Activated CD8-positive, alpha-beta T cell treated with anti-CD3 and anti-CD28 coated beads for 36 hours (primary cell): ENCODE data around the gene SMAD3. TPM values are rescaled to one million over a fixed set of nuclear protein-coding genes. Genes with fewer than 3 reads are reported as not detected.

Experiments used
- ATAC-seq: fragments of 200-7000 bp; cut with Tn5 transposase; one replicate; pipeline ENCODE4 v1.10.0; 2021; ENCODE audit warnings: mild to moderate bottlenecking, moderate library complexity
- CTCF ChIA-PET: fragments of 350-600 bp; sonication (Branson Sonifier 250); formaldehyde crosslinking; loops from one replicate; lab custom pipeline; 2021; ENCODE audit warnings: antibody characterized with exemption; lab: Charles Lee
- POLR2A ChIA-PET: fragments of 350-600 bp; sonication (Branson Sonifier 250); formaldehyde crosslinking; loops from one replicate; lab custom pipeline; 2021; ENCODE audit warnings: antibody characterized with exemption; lab: Charles Lee
- DNase-seq: peaks from one replicate; pipeline ENCODE4 v3.0.0-alpha.2; 2020
- H3K27ac Mint-ChIP-seq: one replicate; pipeline ENCODE4 v1.8.0; 2021; ENCODE audit warnings: mild to moderate bottlenecking, mixed read lengths
- H3K27me3 Mint-ChIP-seq: one replicate; pipeline ENCODE4 v1.8.0; 2021; ENCODE audit warnings: mixed read lengths
- H3K36me3 Mint-ChIP-seq: one replicate; pipeline ENCODE4 v1.8.0; 2021; ENCODE audit warnings: low read depth, mixed read lengths
- H3K4me1 Mint-ChIP-seq: one replicate; pipeline ENCODE4 v1.8.0; 2021; ENCODE audit warnings: low read depth, mixed read lengths
- H3K4me3 Mint-ChIP-seq: one replicate; pipeline ENCODE4 v1.8.0; 2021; ENCODE audit warnings: mild to moderate bottlenecking, moderate library complexity, mixed read lengths
- H3K9me3 Mint-ChIP-seq: one replicate; pipeline ENCODE4 v1.8.0; 2021; ENCODE audit warnings: mixed read lengths
- intact Hi-C: fragments of 100-400 bp; cut with micrococcal nuclease; formaldehyde crosslinking; loops from one replicate; pipeline ENCODE4 v1.10.0; 2022
- total RNA-seq, 2 experiments: library from RNA; stranded (reverse); gene quantifications; one replicate each; pipeline ENCODE4 v1.2.3, GENCODE V29; 2021
- TF ChIP-seq, protein P1 (sequence below): fragments of 200-600 bp; IDR thresholded peaks from one replicate; pipeline ENCODE4 v1.8.0; 2022; ENCODE audit warnings: antibody characterized with exemption, mild to moderate bottlenecking

The SMAD3 gene
- total RNA-seq, 2 experiments from 2014 or later, result 22.3 to 24.7 TPM

- H3K36me3 Mint-ChIP-seq, result no peaks in the 10 kb centered on the region
- no peaks in the 10 kb centered on the region for H3K9me3 Mint-ChIP-seq
- ChIA-PET POLR2A (no interaction called here), CTCF (interaction anchor here (1.5 kb wide), 1 partner anchor 68 kb away, joined by 3 read pairs; no protein-coding TSS in a partner anchor)
- TF ChIP-seq, protein P1, sequence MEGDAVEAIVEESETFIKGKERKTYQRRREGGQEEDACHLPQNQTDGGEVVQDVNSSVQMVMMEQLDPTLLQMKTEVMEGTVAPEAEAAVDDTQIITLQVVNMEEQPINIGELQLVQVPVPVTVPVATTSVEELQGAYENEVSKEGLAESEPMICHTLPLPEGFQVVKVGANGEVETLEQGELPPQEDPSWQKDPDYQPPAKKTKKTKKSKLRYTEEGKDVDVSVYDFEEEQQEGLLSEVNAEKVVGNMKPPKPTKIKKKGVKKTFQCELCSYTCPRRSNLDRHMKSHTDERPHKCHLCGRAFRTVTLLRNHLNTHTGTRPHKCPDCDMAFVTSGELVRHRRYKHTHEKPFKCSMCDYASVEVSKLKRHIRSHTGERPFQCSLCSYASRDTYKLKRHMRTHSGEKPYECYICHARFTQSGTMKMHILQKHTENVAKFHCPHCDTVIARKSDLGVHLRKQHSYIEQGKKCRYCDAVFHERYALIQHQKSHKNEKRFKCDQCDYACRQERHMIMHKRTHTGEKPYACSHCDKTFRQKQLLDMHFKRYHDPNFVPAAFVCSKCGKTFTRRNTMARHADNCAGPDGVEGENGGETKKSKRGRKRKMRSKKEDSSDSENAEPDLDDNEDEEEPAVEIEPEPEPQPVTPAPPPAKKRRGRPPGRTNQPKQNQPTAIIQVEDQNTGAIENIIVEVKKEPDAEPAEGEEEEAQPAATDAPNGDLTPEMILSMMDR, result no peak
- no peak for DNase-seq
- H3K27me3 Mint-ChIP-seq, result peaks cover 10% of the 10 kb centered on the region
- peak overlapping the region; percentile 1 for H3K27ac Mint-ChIP-seq
- peaks cover 23% of the 10 kb centered on the region for H3K4me1 Mint-ChIP-seq
- ATAC-seq, result peak; percentile 44
- intact Hi-C loops, result loop anchor here (5.0 kb wide), 1 partner anchor 34 kb away; the partner anchor contains the start of gene SMAD3
- H3K4me3 Mint-ChIP-seq, result peak overlapping the region; percentile 57
Measured at GRCh38 chr15:67033571-67034044, 31.8 kb upstream of the SMAD3 start.

GRCh38 chr15:67035886-67036285, 29.5 kb upstream of the SMAD3 start:
- intact Hi-C loops, result loop anchor here (5.0 kb wide), 1 partner anchor 51 kb away; no protein-coding TSS in a partner anchor
- H3K4me1 Mint-ChIP-seq, result peaks cover 40% of the 10 kb centered on the region
- ATAC-seq, result no peak

DNA sequence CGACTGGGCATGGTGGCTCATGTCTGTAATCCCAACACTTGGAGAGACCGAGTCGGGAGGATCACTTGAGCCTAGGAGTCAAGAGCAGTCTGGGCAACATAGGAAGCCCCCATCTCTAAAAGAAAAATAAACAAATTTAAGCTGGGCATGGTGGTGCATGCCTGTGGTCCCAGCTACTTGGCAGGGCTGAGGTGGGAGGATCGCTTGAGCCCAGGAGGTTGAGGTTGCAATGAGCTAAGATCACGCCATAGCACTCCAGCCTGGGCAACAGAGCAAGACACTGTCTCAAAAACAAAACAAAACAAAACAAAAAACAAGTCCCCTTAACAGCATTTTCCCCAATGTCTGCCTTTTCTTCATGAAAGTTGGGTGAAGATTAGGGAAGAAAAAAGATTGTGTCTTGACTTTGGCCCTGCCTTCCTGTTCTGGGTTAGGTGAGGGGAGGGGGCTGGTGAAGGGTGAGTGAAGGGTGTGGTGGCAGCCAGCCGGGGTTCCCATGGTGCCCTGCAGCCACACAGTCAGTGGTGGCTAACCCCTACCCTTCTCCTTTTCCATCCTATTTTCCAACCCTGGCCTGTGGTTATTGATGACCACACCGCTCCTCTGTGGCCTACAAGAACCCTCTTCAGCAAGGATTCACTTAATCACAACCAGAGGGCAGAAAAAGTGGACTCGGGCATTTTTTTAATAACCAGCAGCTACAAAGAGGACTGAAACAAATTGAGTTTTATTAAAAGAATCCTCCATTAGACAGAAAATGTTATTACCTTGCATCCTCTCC, 28.4 kb upstream of the SMAD3 start:
- Mint-ChIP-seq H3K9me3 (no peaks in the 10 kb centered on the region), H3K27me3 (peaks cover 9% of the 10 kb centered on the region), H3K4me3 (no peak overlapping the region), H3K27ac (no peak overlapping the region), H3K36me3 (no peaks in the 10 kb centered on the region), H3K4me1 (peaks cover 46% of the 10 kb centered on the region)
- no peak for DNase-seq
- intact Hi-C loops, result loop anchor here (5.0 kb wide), 1 partner anchor 50 kb away; no protein-coding TSS in a partner anchor
- CTCF ChIA-PET, result no interaction called here
- no peak for ATAC-seq
- POLR2A ChIA-PET, result interaction anchor here (0.7 to 1.4 kb wide), 3 partner anchors 13 to 83 kb away, joined by 3 to 4 read pairs (median 4); no protein-coding TSS in a partner anchor
- TF ChIP-seq, protein P1, result no peak

More at GRCh38 chr15:67035886-67036285, 29.5 kb upstream of the SMAD3 start:
- Mint-ChIP-seq H3K4me3 (no peak overlapping the region), H3K27me3 (peaks cover 9% of the 10 kb centered on the region), H3K27ac (no peak overlapping the region), H3K9me3 (no peaks in the 10 kb centered on the region), H3K36me3 (no peaks in the 10 kb centered on the region)
- ChIA-PET CTCF (no interaction called here), POLR2A (interaction anchor here (0.7 kb wide), 1 partner anchor 45 kb away, joined by 4 read pairs; no protein-coding TSS in a partner anchor)
- TF ChIP-seq, protein P1, result no peak
- no peak for DNase-seq

DNA sequence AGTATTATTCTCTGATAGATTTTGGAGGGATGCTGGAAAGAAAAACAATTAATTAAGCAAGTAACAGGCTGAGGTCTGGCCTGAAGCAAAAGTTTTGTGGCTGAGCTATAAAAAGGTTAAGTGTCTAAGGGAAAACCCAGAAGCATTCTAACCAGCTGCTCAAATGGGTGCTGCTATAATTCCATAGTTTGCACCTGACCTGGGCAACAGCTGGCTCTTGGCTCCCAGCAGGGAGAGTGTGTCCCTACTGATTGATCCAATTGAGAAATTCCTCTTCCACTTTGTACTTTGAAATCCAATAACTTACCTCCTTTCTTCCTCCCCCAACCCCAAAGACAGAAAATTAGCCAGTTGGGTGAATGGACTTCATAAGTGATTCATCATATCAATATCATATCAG, 27.7 kb upstream of the SMAD3 start:
- no peaks in the 10 kb centered on the region for H3K36me3 Mint-ChIP-seq
- CTCF ChIA-PET, result interaction anchor here (0.9 to 1.1 kb wide), 2 partner anchors 28 to 45 kb away, joined by 3 to 4 read pairs; no protein-coding TSS in a partner anchor
- ATAC-seq (no peak), DNase-seq (no peak)
- H3K27me3 Mint-ChIP-seq, result peaks cover 9% of the 10 kb centered on the region
- H3K4me3 Mint-ChIP-seq, result no peak overlapping the region
- TF ChIP-seq, protein P1, result no peak
- intact Hi-C loops, result loop anchor here (5.0 kb wide), 1 partner anchor 50 kb away; no protein-coding TSS in a partner anchor
- POLR2A ChIA-PET, result interaction anchor here (1.4 kb wide), 1 partner anchor 12 kb away, joined by 4 read pairs; no protein-coding TSS in a partner anchor
- H3K9me3 Mint-ChIP-seq, result no peaks in the 10 kb centered on the region
- H3K27ac Mint-ChIP-seq, result no peak overlapping the region
- H3K4me1 Mint-ChIP-seq, result peaks cover 54% of the 10 kb centered on the region
